ENCODE measurements around the gene C1orf35.

Gene C1orf35

DNA sequence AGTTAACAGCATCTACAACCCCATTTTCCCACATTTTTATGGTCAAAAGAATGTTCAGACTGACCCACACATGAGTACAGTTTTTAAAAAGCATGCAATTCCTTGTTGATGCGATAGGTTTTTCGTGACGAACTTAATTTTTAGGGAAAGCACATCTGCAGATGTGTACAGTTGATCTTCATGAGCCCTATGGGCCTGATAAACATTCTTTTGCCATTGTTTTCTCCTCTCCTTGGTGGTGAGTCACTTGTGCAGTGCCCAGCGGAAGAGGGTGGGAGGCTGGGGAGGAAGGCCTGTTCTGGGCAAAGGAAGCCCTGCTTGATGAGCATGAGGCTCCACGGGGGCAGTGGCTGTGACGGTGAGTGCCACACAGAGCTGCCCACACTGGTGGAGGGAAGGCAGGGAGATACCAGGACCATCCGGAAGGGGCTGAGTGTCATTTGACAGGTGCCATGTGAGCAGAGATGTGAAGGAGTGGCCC, 15.3 kb downstream of the C1orf35 start:
- Histone ChIP-seq H3K27me3 (ENCODE audit: insufficient read depth, low read length) (no peaks in the 10 kb centered on the region), H3K36me3 (ENCODE audit: insufficient read depth, low read depth, low read length) (peaks cover 29% of the 10 kb centered on the region), H3K9ac (ENCODE audit: low read depth, low read length) (no peak overlapping the region), H3K4me3 (ENCODE audit: low read length) (no peak overlapping the region), H3K27ac (ENCODE audit: low read length) (no peak overlapping the region), H3K9me3 (ENCODE audit: insufficient read depth, low read depth, low read length) (no peaks in the 10 kb centered on the region), H3K4me1 (ENCODE audit: insufficient read depth, low read length) (peaks cover 16% of the 10 kb centered on the region)

DNA sequence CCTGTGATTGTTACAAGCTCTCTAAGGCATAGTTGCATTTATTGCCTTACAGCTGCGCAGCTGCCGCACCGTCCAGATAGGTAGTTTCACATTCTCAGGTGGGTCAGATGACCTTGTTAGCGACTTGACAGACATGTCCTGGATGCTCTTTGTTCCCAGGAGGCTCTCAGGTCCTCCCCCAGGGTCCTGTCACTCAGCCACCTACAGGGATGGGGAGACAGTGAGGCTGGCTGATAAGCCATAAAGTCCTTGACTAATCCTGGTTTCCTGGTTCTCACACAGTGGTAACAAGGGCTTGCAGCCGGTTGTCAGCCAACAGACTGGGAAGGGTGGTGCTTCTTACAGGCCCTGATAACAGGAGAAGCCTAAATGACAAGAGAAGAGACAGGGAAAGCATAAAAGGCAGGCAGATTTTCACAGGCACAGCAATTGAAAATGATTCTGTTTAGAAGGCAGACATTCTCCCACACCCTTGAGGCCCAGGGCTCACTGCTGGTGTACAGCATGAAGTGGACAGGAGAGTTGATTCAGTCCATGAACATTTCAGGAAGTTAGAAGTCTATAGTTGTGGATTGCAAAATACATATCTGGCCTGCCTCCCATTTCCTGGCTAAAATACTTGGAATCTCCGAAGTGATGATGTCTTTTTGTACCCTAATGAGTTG, 17.7 kb downstream of the C1orf35 start:
- H3K27me3 ChIP-seq (ENCODE audit: insufficient read depth, low read length), result peaks cover 5% of the 10 kb centered on the region; the same call in 1 of the 2 replicates
- no peaks in the 10 kb centered on the region for H3K9me3 ChIP-seq (ENCODE audit: insufficient read depth, low read depth, low read length)
- peak overlapping the region; percentile 66; the same call in 1 of the 2 replicates for H3K9ac ChIP-seq (ENCODE audit: low read depth, low read length)
- no peak overlapping the region for H3K27ac ChIP-seq (ENCODE audit: low read length)
- peaks cover 22% of the 10 kb centered on the region for H3K4me1 ChIP-seq (ENCODE audit: insufficient read depth, low read length)
- no peak overlapping the region; the same call in 1 of the 2 replicates for H3K4me3 ChIP-seq (ENCODE audit: low read length)
- H3K36me3 ChIP-seq (ENCODE audit: insufficient read depth, low read depth, low read length), result peaks cover 14% of the 10 kb centered on the region

DNA sequence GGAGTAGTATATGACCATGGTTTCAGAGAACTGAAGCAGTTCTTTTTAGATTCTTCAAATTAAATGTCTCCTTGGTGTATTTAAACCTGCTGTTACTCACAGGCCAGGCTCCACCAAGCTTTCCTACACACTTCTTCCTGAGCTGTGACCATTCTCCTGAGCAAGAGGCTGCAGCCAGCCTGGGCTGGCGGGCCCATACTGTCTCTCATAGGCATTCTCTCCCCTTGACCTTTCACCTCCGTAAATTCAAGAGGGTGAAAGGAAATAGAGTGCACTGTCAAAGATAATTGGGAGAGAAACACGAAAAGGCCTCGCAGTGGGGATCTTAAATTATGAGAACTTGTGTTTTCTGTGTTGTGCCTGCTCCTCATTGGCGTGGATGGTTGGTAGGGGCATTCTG, 18.3 kb downstream of the C1orf35 start:
- peaks cover 22% of the 10 kb centered on the region for H3K4me1 ChIP-seq (ENCODE audit: insufficient read depth, low read length)
- H3K9me3 ChIP-seq (ENCODE audit: insufficient read depth, low read depth, low read length), result no peaks in the 10 kb centered on the region
- H3K27ac ChIP-seq (ENCODE audit: low read length), result no peak overlapping the region
- peak overlapping the region; percentile 66; the same call in 1 of the 2 replicates for H3K9ac ChIP-seq (ENCODE audit: low read depth, low read length)
- H3K27me3 ChIP-seq (ENCODE audit: insufficient read depth, low read length), result peaks cover 6% of the 10 kb centered on the region; the same call in 1 of the 2 replicates
- H3K36me3 ChIP-seq (ENCODE audit: insufficient read depth, low read depth, low read length), result peaks cover 14% of the 10 kb centered on the region
- H3K4me3 ChIP-seq (ENCODE audit: low read length), result peak overlapping the region; percentile 92; the same call in 1 of the 2 replicates

DNA sequence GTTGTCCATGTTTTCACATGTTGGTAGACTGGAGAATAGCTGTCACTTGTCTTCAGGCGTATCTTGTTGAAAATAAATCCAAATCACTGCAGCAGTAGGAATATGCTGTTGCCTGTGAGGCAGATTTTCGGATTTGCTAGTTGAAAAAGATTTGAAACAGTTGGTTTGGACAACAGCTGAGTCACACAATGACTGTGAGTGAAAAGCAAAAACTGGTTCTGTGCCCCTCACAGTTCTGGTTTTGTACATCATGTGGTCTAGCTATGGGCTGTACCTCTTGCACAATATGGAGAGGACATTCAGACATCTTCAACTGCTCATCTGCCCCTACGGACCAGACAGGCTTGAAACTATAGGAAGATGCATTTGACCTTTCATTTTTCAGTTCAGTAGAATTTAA, 18.8 kb downstream of the C1orf35 start:
- Histone ChIP-seq H3K9ac (ENCODE audit: low read depth, low read length) (peak overlapping the region; percentile 66), H3K4me3 (ENCODE audit: low read length) (peak overlapping the region; percentile 92), H3K36me3 (ENCODE audit: insufficient read depth, low read depth, low read length) (peaks cover 14% of the 10 kb centered on the region), H3K27me3 (ENCODE audit: insufficient read depth, low read length) (peaks cover 11% of the 10 kb centered on the region; the same call in 1 of the 2 replicates), H3K4me1 (ENCODE audit: insufficient read depth, low read length) (peaks cover 22% of the 10 kb centered on the region), H3K27ac (ENCODE audit: low read length) (no peak overlapping the region), H3K9me3 (ENCODE audit: insufficient read depth, low read depth, low read length) (no peaks in the 10 kb centered on the region)

DNA sequence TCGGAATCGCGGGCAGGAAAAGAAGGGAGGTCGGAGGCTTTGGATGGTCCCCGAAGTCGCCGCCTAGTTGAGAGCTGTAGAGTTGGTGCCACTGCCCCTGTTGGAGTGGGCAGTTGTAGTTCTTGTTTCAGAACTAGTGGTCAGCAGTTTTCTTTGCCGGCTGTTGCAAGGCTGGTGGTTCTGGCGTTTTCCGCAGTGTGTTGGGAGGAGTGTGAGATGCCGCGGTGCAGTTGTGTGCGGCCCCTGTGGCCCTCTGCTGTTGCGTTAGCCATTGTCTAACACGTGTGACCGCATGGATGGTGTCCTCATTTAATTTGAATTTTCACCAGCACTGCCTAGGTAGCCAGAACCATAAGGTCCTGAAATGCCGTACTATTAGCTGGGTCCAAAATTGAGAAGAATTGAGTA, 19.2 kb downstream of the C1orf35 start:
- Histone ChIP-seq H3K4me3 (ENCODE audit: low read length) (peak overlapping the region; percentile 92), H3K36me3 (ENCODE audit: insufficient read depth, low read depth, low read length) (peaks cover 14% of the 10 kb centered on the region), H3K9me3 (ENCODE audit: insufficient read depth, low read depth, low read length) (no peaks in the 10 kb centered on the region), H3K27ac (ENCODE audit: low read length) (no peak overlapping the region), H3K9ac (ENCODE audit: low read depth, low read length) (peak overlapping the region; percentile 66), H3K27me3 (ENCODE audit: insufficient read depth, low read length) (peaks cover 16% of the 10 kb centered on the region; the same call in 1 of the 2 replicates), H3K4me1 (ENCODE audit: insufficient read depth, low read length) (peaks cover 22% of the 10 kb centered on the region)

DNA sequence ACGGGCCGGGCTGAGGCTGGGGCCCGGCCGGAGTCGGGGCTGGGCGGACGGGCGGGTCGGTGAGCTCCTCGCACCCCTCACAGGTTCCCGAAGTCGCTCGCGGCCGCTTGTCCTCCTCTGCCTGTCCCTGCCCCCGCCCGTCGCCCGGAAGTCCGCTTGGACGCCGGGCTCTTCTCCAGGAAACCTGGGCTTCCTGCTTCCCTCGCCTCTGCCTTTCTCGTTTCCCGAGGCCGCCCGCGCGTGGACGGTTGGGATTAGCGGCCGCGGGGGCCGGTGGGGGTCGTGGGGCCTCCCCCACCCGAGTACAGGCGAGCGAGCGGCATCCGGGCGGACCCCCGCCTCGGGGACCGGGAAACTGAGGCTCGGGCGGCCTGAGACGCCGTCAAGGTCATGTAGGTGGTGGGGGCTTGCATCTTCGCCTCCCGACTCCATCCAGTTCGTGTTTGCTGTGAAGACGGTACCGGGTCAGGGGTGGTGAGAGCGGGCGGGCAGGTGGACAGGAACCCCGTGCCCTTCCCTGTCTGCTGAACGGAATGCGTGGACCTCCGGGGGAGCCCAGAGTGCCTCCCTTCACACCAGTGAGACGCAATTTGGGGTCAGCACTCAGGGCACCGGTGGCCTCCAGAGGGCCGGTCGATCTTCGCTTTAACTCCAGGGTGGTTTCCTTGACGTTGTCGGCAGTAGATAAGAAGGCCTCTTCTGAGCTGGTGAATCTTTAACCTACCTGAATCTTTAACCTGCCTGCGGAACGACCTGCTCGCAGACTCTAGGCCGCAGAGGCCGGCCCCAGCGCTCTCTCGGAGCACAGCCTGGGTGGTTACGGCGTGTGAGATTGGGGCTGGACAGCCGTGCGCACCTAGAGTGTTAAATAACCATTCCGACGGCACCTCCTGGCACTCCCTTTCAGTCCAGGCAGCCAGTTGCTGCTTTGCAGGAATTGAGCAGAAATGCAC, 19.9 kb downstream of the C1orf35 start:
- Histone ChIP-seq H3K4me3 (ENCODE audit: low read length) (peak overlapping the region; percentile 92), H3K27ac (ENCODE audit: low read length) (no peak overlapping the region), H3K4me1 (ENCODE audit: insufficient read depth, low read length) (peaks cover 22% of the 10 kb centered on the region)

DNA sequence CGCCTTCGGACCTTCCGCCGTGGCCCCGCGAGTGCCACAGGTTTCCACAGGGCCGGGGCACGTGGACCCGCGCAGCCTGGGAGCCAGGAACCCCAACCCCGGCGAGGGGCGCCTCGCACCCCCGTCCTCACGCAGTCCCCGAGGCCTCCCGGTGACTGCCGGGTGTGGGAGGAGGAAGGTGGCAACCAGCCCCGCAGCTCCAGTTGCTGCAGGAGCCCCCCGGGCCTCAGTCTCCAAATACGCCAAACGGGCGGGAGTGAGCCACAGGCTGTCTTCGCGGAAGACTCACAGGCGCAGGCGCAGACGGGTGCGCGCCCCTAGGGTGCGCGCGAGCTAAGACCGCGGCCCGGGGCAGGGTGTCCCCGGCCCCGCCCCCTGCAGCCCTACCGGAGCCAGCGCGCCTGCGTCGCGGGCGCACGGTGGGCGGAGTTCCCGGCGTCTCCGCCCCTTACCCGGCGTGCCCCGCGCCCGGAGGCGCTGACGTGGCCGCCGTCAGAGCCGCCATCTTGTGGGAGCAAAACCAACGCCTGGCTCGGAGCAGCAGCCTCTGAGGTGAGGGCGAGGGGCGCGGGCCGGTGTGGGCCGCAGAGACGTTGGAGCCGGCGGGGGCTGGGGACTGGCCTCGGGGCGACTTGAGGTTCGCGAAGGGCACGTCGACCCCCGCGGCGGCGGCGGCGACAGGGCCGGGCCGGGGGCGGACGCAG, 20.8 kb downstream of the C1orf35 start, which contains the start of gene ARF1:
Gene ARF1 (plus strand): TSS at position 495 of the 704 bp plus-strand sequence. CDS start 14,407 bp downstream, outside the sequence.
- peak within 1 kb of the TSS; percentile 75 for H3K9ac ChIP-seq (ENCODE audit: low read depth, low read length)
- H3K4me3 ChIP-seq (ENCODE audit: low read length), result peak within 1 kb of the TSS; percentile 92
- H3K27me3 ChIP-seq (ENCODE audit: insufficient read depth, low read length), result peaks cover 30% of the 10 kb centered on the region
- H3K27ac ChIP-seq (ENCODE audit: low read length), result no peak within 1 kb of the TSS
- H3K4me1 ChIP-seq (ENCODE audit: insufficient read depth, low read length), result peaks cover 22% of the 10 kb centered on the region
- no peaks in the 10 kb centered on the region for H3K9me3 ChIP-seq (ENCODE audit: insufficient read depth, low read depth, low read length)
- H3K36me3 ChIP-seq (ENCODE audit: insufficient read depth, low read depth, low read length), result peaks cover 9% of the 10 kb centered on the region; the same call in 1 of the 2 replicates

More for the DNA sequence above, 19.9 kb downstream of the C1orf35 start:
- Histone ChIP-seq H3K36me3 (ENCODE audit: insufficient read depth, low read depth, low read length) (peaks cover 14% of the 10 kb centered on the region), H3K27me3 (ENCODE audit: insufficient read depth, low read length) (peaks cover 22% of the 10 kb centered on the region), H3K9me3 (ENCODE audit: insufficient read depth, low read depth, low read length) (no peaks in the 10 kb centered on the region), H3K9ac (ENCODE audit: low read depth, low read length) (peak overlapping the region; percentile 66)

DNA sequence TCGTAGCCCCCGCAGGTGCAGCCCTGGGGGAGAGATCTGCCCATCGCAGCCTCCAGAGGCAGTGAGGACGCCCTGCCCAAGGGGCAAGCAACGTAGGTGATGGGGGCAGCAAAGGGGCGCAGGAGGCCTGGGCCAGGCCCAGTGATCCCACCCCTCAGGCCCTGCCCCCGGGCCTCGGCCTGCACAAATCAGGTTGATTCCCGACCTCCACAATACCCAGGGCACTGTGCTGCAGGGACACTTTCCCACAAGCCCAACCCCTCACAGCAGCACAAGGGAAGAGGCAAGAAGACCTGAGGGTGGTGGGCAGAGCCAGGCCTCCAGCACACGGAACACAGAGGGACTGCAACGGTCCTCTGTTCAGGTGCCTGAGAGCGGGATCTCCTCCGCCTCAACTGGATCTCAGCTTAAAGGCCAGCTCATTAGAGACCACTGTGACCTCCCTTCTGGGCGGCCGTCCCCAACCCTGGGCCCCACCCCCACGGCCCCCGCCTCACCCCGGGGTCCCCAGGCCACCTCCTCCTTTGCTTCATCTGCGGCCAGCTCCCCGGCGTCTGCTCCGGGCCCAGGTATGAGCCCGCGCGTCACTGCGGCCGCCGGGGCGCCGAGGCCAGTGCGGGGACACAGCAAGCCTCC, 21.4 kb downstream of the C1orf35 start:
- no peak overlapping the region for H3K27ac ChIP-seq (ENCODE audit: low read length)

DNA sequence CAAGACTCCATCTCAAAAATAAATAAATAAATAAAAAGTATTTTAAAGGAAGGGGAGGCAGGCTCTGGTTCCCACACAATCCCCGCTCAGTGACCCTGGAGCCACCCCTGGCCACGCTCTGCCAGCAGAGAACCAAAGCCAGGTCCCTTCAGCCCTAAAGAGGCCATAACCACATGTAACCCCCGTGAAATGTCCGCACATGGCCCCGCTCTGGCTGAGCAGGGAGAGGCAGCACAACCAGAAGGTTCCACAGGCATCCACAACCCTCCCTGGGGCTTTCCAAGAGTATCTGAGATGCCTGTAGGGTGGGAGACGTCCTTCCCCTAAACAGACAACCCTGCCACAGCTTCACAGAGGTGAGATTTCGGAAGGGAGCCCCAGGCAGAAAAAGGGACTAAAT, 22.0 kb downstream of the C1orf35 start:
- peaks cover 42% of the 10 kb centered on the region for H3K27me3 ChIP-seq (ENCODE audit: insufficient read depth, low read length)
- H3K9me3 ChIP-seq (ENCODE audit: insufficient read depth, low read depth, low read length), result no peaks in the 10 kb centered on the region
- peaks cover 22% of the 10 kb centered on the region for H3K4me1 ChIP-seq (ENCODE audit: insufficient read depth, low read length)
- no peak overlapping the region for H3K27ac ChIP-seq (ENCODE audit: low read length)
- peak overlapping the region; percentile 75; the same call in 1 of the 2 replicates for H3K9ac ChIP-seq (ENCODE audit: low read depth, low read length)
- peak overlapping the region; percentile 92 for H3K4me3 ChIP-seq (ENCODE audit: low read length)
- peaks cover 9% of the 10 kb centered on the region; the same call in 1 of the 2 replicates for H3K36me3 ChIP-seq (ENCODE audit: insufficient read depth, low read depth, low read length)

More for the DNA sequence above, 21.4 kb downstream of the C1orf35 start:
- Histone ChIP-seq H3K4me1 (ENCODE audit: insufficient read depth, low read length) (peaks cover 22% of the 10 kb centered on the region), H3K36me3 (ENCODE audit: insufficient read depth, low read depth, low read length) (peaks cover 9% of the 10 kb centered on the region; the same call in 1 of the 2 replicates), H3K9ac (ENCODE audit: low read depth, low read length) (peak overlapping the region; percentile 75; the same call in 1 of the 2 replicates), H3K4me3 (ENCODE audit: low read length) (peak overlapping the region; percentile 92), H3K9me3 (ENCODE audit: insufficient read depth, low read depth, low read length) (no peaks in the 10 kb centered on the region), H3K27me3 (ENCODE audit: insufficient read depth, low read length) (peaks cover 37% of the 10 kb centered on the region)

DNA sequence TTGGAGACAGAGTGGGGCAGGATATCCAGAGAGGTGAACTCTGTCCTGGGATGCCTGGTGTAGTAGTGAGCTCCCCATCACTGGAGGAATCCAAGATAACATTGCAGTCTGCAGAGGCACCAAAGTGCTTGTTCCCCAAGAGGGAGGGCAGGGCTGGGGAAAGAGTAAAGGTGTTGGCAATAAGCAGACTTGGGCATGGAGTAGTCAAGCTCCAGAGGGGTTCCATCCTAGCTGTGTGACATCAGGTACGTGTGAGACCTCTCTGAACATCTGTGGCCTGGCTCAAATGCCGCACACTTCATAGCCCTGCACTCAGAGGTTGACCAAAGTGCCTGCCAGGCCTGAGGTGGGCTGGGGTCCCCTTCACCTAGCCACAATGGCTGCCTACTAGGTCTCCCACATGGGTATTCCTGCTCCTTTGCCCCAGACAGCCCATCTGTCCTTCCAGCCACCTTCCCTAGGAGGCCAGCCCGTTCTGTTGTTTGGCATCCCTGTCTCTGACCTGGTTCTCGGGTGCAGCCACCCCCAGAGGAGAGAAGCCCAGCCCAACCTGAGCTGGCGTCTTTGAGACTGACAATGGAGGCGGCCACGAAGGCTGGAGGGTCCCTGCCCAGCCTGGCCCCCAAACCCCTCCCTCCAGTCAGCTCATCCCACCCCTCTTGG, 23.4 kb downstream of the C1orf35 start:
- Histone ChIP-seq H3K4me1 (ENCODE audit: insufficient read depth, low read length) (peaks cover 14% of the 10 kb centered on the region), H3K9me3 (ENCODE audit: insufficient read depth, low read depth, low read length) (no peaks in the 10 kb centered on the region), H3K4me3 (ENCODE audit: low read length) (no peak overlapping the region), H3K27ac (ENCODE audit: low read length) (no peak overlapping the region), H3K9ac (ENCODE audit: low read depth, low read length) (no peak overlapping the region), H3K27me3 (ENCODE audit: insufficient read depth, low read length) (peaks cover 56% of the 10 kb centered on the region), H3K36me3 (ENCODE audit: insufficient read depth, low read depth, low read length) (peaks cover 4% of the 10 kb centered on the region; the same call in 1 of the 2 replicates)
